ENCODE measurements around the gene FSIP1.

DNA sequence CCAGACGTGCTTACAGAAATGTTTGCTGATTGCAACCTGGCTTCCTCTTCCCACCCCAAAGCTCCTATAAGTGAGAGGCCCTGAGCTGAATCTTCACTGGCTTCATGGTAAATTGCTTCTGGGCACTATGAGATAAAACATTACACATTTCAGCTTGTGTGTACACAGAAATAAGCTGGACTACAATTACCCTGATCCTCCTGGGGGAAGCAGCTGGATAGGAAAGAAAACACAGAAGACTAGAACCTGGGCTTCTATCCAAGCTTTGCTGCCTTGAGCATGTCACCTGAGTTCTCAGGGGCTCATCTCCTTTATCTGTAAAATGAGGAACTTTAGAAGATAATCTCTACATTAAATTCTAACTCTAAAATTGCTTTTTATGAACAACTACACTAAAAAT lies 161.4 kb downstream of the FSIP1 start:
- TF ChIP-seq PRRX2 (CRISPR knock-in tag; IDR thresholded peaks at IDR 0.05), result no peak
- TF ChIP-seq MXD4 (CRISPR knock-in tag; IDR thresholded peaks at IDR 0.05; ENCODE audit: borderline replicate concordance), result no peak
- TF ChIP-seq, protein P1, sequence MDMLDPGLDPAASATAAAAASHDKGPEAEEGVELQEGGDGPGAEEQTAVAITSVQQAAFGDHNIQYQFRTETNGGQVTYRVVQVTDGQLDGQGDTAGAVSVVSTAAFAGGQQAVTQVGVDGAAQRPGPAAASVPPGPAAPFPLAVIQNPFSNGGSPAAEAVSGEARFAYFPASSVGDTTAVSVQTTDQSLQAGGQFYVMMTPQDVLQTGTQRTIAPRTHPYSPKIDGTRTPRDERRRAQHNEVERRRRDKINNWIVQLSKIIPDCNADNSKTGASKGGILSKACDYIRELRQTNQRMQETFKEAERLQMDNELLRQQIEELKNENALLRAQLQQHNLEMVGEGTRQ (CRISPR knock-in tag; IDR thresholded peaks at IDR 0.05), result no peak
- TF ChIP-seq CREB1 (CRISPR knock-in tag; IDR thresholded peaks at IDR 0.05), result no peak
- TF ChIP-seq, protein P2, sequence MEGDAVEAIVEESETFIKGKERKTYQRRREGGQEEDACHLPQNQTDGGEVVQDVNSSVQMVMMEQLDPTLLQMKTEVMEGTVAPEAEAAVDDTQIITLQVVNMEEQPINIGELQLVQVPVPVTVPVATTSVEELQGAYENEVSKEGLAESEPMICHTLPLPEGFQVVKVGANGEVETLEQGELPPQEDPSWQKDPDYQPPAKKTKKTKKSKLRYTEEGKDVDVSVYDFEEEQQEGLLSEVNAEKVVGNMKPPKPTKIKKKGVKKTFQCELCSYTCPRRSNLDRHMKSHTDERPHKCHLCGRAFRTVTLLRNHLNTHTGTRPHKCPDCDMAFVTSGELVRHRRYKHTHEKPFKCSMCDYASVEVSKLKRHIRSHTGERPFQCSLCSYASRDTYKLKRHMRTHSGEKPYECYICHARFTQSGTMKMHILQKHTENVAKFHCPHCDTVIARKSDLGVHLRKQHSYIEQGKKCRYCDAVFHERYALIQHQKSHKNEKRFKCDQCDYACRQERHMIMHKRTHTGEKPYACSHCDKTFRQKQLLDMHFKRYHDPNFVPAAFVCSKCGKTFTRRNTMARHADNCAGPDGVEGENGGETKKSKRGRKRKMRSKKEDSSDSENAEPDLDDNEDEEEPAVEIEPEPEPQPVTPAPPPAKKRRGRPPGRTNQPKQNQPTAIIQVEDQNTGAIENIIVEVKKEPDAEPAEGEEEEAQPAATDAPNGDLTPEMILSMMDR (IDR thresholded peaks at IDR 0.05), result no peak
- TF ChIP-seq, protein P3, sequence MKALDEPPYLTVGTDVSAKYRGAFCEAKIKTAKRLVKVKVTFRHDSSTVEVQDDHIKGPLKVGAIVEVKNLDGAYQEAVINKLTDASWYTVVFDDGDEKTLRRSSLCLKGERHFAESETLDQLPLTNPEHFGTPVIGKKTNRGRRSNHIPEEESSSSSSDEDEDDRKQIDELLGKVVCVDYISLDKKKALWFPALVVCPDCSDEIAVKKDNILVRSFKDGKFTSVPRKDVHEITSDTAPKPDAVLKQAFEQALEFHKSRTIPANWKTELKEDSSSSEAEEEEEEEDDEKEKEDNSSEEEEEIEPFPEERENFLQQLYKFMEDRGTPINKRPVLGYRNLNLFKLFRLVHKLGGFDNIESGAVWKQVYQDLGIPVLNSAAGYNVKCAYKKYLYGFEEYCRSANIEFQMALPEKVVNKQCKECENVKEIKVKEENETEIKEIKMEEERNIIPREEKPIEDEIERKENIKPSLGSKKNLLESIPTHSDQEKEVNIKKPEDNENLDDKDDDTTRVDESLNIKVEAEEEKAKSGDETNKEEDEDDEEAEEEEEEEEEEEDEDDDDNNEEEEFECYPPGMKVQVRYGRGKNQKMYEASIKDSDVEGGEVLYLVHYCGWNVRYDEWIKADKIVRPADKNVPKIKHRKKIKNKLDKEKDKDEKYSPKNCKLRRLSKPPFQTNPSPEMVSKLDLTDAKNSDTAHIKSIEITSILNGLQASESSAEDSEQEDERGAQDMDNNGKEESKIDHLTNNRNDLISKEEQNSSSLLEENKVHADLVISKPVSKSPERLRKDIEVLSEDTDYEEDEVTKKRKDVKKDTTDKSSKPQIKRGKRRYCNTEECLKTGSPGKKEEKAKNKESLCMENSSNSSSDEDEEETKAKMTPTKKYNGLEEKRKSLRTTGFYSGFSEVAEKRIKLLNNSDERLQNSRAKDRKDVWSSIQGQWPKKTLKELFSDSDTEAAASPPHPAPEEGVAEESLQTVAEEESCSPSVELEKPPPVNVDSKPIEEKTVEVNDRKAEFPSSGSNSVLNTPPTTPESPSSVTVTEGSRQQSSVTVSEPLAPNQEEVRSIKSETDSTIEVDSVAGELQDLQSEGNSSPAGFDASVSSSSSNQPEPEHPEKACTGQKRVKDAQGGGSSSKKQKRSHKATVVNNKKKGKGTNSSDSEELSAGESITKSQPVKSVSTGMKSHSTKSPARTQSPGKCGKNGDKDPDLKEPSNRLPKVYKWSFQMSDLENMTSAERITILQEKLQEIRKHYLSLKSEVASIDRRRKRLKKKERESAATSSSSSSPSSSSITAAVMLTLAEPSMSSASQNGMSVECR (CRISPR knock-in tag; IDR thresholded peaks at IDR 0.05; ENCODE audit: borderline replicate concordance), result no peak
- no peak for TF ChIP-seq HMGA2 (CRISPR knock-in tag; IDR thresholded peaks at IDR 0.05)
- TF ChIP-seq, protein P4, sequence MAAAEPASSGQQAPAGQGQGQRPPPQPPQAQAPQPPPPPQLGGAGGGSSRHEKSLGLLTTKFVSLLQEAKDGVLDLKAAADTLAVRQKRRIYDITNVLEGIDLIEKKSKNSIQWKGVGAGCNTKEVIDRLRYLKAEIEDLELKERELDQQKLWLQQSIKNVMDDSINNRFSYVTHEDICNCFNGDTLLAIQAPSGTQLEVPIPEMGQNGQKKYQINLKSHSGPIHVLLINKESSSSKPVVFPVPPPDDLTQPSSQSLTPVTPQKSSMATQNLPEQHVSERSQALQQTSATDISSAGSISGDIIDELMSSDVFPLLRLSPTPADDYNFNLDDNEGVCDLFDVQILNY (CRISPR knock-in tag; IDR thresholded peaks at IDR 0.05), result no peak
- TF ChIP-seq, protein P5, sequence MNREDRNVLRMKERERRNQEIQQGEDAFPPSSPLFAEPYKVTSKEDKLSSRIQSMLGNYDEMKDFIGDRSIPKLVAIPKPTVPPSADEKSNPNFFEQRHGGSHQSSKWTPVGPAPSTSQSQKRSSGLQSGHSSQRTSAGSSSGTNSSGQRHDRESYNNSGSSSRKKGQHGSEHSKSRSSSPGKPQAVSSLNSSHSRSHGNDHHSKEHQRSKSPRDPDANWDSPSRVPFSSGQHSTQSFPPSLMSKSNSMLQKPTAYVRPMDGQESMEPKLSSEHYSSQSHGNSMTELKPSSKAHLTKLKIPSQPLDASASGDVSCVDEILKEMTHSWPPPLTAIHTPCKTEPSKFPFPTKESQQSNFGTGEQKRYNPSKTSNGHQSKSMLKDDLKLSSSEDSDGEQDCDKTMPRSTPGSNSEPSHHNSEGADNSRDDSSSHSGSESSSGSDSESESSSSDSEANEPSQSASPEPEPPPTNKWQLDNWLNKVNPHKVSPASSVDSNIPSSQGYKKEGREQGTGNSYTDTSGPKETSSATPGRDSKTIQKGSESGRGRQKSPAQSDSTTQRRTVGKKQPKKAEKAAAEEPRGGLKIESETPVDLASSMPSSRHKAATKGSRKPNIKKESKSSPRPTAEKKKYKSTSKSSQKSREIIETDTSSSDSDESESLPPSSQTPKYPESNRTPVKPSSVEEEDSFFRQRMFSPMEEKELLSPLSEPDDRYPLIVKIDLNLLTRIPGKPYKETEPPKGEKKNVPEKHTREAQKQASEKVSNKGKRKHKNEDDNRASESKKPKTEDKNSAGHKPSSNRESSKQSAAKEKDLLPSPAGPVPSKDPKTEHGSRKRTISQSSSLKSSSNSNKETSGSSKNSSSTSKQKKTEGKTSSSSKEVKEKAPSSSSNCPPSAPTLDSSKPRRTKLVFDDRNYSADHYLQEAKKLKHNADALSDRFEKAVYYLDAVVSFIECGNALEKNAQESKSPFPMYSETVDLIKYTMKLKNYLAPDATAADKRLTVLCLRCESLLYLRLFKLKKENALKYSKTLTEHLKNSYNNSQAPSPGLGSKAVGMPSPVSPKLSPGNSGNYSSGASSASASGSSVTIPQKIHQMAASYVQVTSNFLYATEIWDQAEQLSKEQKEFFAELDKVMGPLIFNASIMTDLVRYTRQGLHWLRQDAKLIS (CRISPR knock-in tag; IDR thresholded peaks at IDR 0.05; ENCODE audit: borderline replicate concordance), result no peak
